T-helper 2 cell treated with Interferon-gamma antibody and Interleukin-4, amounts not matched to agents 100 ng/mL and 5 ng/mL, for 36 hours (primary cell): Measurements from ENCODE around the gene KCNJ15. TPM values are rescaled to one million over a fixed set of nuclear protein-coding genes. Genes with fewer than 3 reads are reported as not detected.

Source experiments
- intact Hi-C: fragments of 100-400 bp; cut with micrococcal nuclease; formaldehyde crosslinking; loops from one replicate; pipeline ENCODE4 v1.15.1; 2023
- total RNA-seq: library from RNA; stranded (reverse); gene quantifications from 2 replicates; pipeline ENCODE4 v1.2.3, GENCODE V29; 2022

Gene KCNJ15
- total RNA-seq, 1 donor from 2014 or later: 0.05 TPM

- intact Hi-C loops: no loop called here
Observed at GRCh38 chr21:38295997-38296764, 39.4 kb downstream of the KCNJ15 start.

GRCh38 chr21:38297194-38297631, 40.4 kb downstream of the KCNJ15 start:
- intact Hi-C loops: no loop called here

- intact Hi-C loops: no loop called here
Observed at GRCh38 chr21:38297871-38298270, 41.1 kb downstream of the KCNJ15 start.

GRCh38 chr21:38298832-38299231, 42.0 kb downstream of the KCNJ15 start:
- intact Hi-C loops: no loop called here

GRCh38 chr21:38299671-38300070, 42.9 kb downstream of the KCNJ15 start:
- intact Hi-C loops: loop anchor here (10.0 kb wide), 1 partner anchor 55 kb away; no protein-coding TSS in a partner anchor

- intact Hi-C loops: loop anchor here (10.0 kb wide), 1 partner anchor 55 kb away; no protein-coding TSS in a partner anchor
Observed at GRCh38 chr21:38300141-38300578, 43.4 kb downstream of the KCNJ15 start.

- intact Hi-C loops: loop anchor here (10.0 kb wide), 1 partner anchor 57 kb away; no protein-coding TSS in a partner anchor
Observed at GRCh38 chr21:38301321-38302214, 44.8 kb downstream of the KCNJ15 start.

- intact Hi-C loops: loop anchor here (10.0 kb wide), 1 partner anchor 58 kb away; no protein-coding TSS in a partner anchor
Observed at GRCh38 chr21:38303300-38303699, 46.5 kb downstream of the KCNJ15 start.

- intact Hi-C loops: loop anchor here (10.0 kb wide), 1 partner anchor 62 kb away; no protein-coding TSS in a partner anchor
Observed at GRCh38 chr21:38306433-38307141, 49.8 kb downstream of the KCNJ15 start.

GRCh38 chr21:38307771-38308531, 51.2 kb downstream of the KCNJ15 start:
- intact Hi-C loops: loop anchor here (10.0 kb wide), 1 partner anchor 63 kb away; no protein-coding TSS in a partner anchor

- intact Hi-C loops: loop anchor here (10.0 kb wide), 1 partner anchor 64 kb away; no protein-coding TSS in a partner anchor
Observed at GRCh38 chr21:38308532-38309119, 51.8 kb downstream of the KCNJ15 start.

GRCh38 chr21:38310646-38311485, 54.1 kb downstream of the KCNJ15 start:
- intact Hi-C loops: no loop called here

GRCh38 chr21:38311765-38312164, 55.0 kb downstream of the KCNJ15 start:
- intact Hi-C loops: no loop called here

- intact Hi-C loops: no loop called here
Observed at GRCh38 chr21:38312822-38313221, 56.0 kb downstream of the KCNJ15 start.

- intact Hi-C loops: no loop called here
Observed at GRCh38 chr21:38314558-38314957, 57.8 kb downstream of the KCNJ15 start.

GRCh38 chr21:38315122-38315521, 58.3 kb downstream of the KCNJ15 start:
- intact Hi-C loops: no loop called here

GRCh38 chr21:38319781-38320180, 63.0 kb downstream of the KCNJ15 start:
- intact Hi-C loops: no loop called here

- intact Hi-C loops: no loop called here
Observed at GRCh38 chr21:38321568-38321967, 64.8 kb downstream of the KCNJ15 start.
